Prostate gland (tissue), 2 donors: ENCODE data around the gene KRT86.

Experiments used
- POLR2A ChIP-seq: fragments of 450-650 bp; IDR thresholded peaks from one replicate; pipeline ENCODE4 v1.6.1; 2016; ENCODE audit warnings: antibody characterized with exemption, mild to moderate bottlenecking
- TF ChIP-seq, protein P1 (sequence below), 4 experiments: fragments of 200-600 bp in 2 of 4; fragments of 450-650 bp in 2 of 4; sonication (generic) in 2 of 4; IDR thresholded peaks; 1 replicate in 3 of 4; 2 replicates in 1 of 4; pipeline ENCODE4 v1.5.1; 2016 to 2019; ENCODE audit warnings: antibody characterized with exemption in 4 of 4, mild to moderate bottlenecking in 2 of 4, moderate library complexity in 2 of 4

DNA sequence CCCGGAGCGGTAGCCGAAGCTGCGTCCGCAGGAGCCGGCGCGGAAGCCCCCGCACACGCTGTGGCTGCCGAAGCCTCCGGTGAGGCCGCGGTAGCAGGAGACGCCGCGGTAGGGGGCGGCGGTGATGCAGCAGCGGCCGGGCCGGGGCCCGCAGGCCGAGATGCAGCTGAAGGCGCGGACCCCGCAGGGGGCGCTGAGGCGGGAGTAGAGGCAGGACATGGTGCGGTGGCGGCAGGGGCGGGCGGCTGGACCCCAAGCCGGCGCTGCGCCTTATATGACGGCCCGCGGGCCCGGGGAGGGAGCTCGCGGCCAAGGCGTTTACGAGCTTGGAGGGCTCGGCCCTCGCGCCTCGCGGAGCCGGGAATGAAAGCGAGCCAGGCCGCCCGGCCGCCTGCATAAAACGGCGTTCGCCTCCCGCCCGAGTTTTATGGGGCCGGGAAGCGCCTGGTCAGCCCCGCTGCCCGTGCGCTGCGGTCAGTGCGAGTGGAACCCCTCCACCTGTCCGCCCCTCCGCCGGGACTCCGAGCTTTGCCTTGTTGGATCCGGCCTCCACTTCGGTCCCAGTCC lies 16.0 kb upstream of the KRT86 start:
- TF ChIP-seq, protein P1, sequence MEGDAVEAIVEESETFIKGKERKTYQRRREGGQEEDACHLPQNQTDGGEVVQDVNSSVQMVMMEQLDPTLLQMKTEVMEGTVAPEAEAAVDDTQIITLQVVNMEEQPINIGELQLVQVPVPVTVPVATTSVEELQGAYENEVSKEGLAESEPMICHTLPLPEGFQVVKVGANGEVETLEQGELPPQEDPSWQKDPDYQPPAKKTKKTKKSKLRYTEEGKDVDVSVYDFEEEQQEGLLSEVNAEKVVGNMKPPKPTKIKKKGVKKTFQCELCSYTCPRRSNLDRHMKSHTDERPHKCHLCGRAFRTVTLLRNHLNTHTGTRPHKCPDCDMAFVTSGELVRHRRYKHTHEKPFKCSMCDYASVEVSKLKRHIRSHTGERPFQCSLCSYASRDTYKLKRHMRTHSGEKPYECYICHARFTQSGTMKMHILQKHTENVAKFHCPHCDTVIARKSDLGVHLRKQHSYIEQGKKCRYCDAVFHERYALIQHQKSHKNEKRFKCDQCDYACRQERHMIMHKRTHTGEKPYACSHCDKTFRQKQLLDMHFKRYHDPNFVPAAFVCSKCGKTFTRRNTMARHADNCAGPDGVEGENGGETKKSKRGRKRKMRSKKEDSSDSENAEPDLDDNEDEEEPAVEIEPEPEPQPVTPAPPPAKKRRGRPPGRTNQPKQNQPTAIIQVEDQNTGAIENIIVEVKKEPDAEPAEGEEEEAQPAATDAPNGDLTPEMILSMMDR (IDR thresholded peaks at IDR 0.05): no peak
- no peak for TF ChIP-seq POLR2A
